ENCODE data around the gene DAAM1. TPM values are rescaled to one million over a fixed set of nuclear protein-coding genes. Genes with fewer than 3 reads are reported as not detected.

The DAAM1 gene
- polyA plus RNA-seq, 1 experiment = 9.8 TPM

GRCh38 chr14:59269466-59269865 is 81.0 kb downstream of the DAAM1 start:
- Histone ChIP-seq H3K27ac (ENCODE audit: low read depth, low read length) (no peak overlapping the region), H3K9me3 (ENCODE audit: control insufficient read depth, insufficient read depth, low read length) (peaks cover 3% of the 10 kb centered on the region; the same call in 1 of the 2 replicates), H3K4me3 (ENCODE audit: low read depth, low read length) (no peak overlapping the region), H3K27me3 (ENCODE audit: control insufficient read depth, insufficient read depth, low read length) (no peaks in the 10 kb centered on the region)
- TF ChIP-seq CTCF (IDR thresholded peaks at IDR 0.05; ENCODE audit: low read depth, low read length) = no peak
- ChIA-PET CTCF (interaction anchor here (1.8 kb wide), 1 partner anchor 174 kb away, joined by 5 read pairs; no protein-coding TSS in a partner anchor), POLR2A (no interaction called here)
- DNase-seq (ENCODE audit: low read depth, low spot score) = no peak

- DNase-seq (ENCODE audit: low read depth, low spot score) = no peak
- no peak for TF ChIP-seq CTCF (IDR thresholded peaks at IDR 0.05; ENCODE audit: low read depth, low read length)
- H3K4me3 ChIP-seq (ENCODE audit: low read depth, low read length) = no peak overlapping the region
- ChIA-PET POLR2A (no interaction called here), CTCF (no interaction called here)
- H3K9me3 ChIP-seq (ENCODE audit: control insufficient read depth, insufficient read depth, low read length) = peaks cover 3% of the 10 kb centered on the region; the same call in 1 of the 2 replicates
- no peak overlapping the region for H3K27ac ChIP-seq (ENCODE audit: low read depth, low read length)
- no peaks in the 10 kb centered on the region for H3K27me3 ChIP-seq (ENCODE audit: control insufficient read depth, insufficient read depth, low read length)
Observed at GRCh38 chr14:59271256-59271655, 82.8 kb downstream of the DAAM1 start.

GRCh38 chr14:59271734-59272133 is 83.3 kb downstream of the DAAM1 start:
- H3K4me3 ChIP-seq (ENCODE audit: low read depth, low read length) = no peak overlapping the region
- ChIA-PET POLR2A (interaction anchor here (0.6 kb wide), 1 partner anchor 59 kb away, joined by 10 read pairs; no protein-coding TSS in a partner anchor), CTCF (no interaction called here)
- no peak for TF ChIP-seq CTCF (IDR thresholded peaks at IDR 0.05; ENCODE audit: low read depth, low read length)
- H3K27me3 ChIP-seq (ENCODE audit: control insufficient read depth, insufficient read depth, low read length) = no peaks in the 10 kb centered on the region
- no peak for DNase-seq (ENCODE audit: low read depth, low spot score)
- H3K9me3 ChIP-seq (ENCODE audit: control insufficient read depth, insufficient read depth, low read length) = peaks cover 3% of the 10 kb centered on the region; the same call in 1 of the 2 replicates
- H3K27ac ChIP-seq (ENCODE audit: low read depth, low read length) = no peak overlapping the region

- Histone ChIP-seq H3K27me3 (ENCODE audit: control insufficient read depth, insufficient read depth, low read length) (no peaks in the 10 kb centered on the region), H3K9me3 (ENCODE audit: control insufficient read depth, insufficient read depth, low read length) (peaks cover 3% of the 10 kb centered on the region; the same call in 1 of the 2 replicates), H3K4me3 (ENCODE audit: low read depth, low read length) (no peak overlapping the region), H3K27ac (ENCODE audit: low read depth, low read length) (no peak overlapping the region)
- no peak for TF ChIP-seq CTCF (IDR thresholded peaks at IDR 0.05; ENCODE audit: low read depth, low read length)
- POLR2A ChIA-PET = no interaction called here
- CTCF ChIA-PET = no interaction called here
- DNase-seq (ENCODE audit: low read depth, low spot score) = no peak
Observed at GRCh38 chr14:59272633-59273032, 84.2 kb downstream of the DAAM1 start.

- TF ChIP-seq CTCF (IDR thresholded peaks at IDR 0.05; ENCODE audit: low read depth, low read length) = no peak
- ChIA-PET POLR2A (no interaction called here), CTCF (no interaction called here)
- DNase-seq (ENCODE audit: low read depth, low spot score) = no peak
- Histone ChIP-seq H3K4me3 (ENCODE audit: low read depth, low read length) (no peak overlapping the region), H3K27me3 (ENCODE audit: control insufficient read depth, insufficient read depth, low read length) (no peaks in the 10 kb centered on the region), H3K9me3 (ENCODE audit: control insufficient read depth, insufficient read depth, low read length) (no peaks in the 10 kb centered on the region), H3K27ac (ENCODE audit: low read depth, low read length) (no peak overlapping the region)
Observed at GRCh38 chr14:59273737-59274136, 85.3 kb downstream of the DAAM1 start.

All from AG04450 (cell line).